ENCODE results near the gene SLC6A3.

Gene SLC6A3

GRCh38 chr5:1390861-1391600 lies 54.2 kb downstream of the SLC6A3 start:
- Histone ChIP-seq H3K9me3 (ENCODE audit: control insufficient read depth, insufficient read depth, low read depth, low read length) (no peaks in the 10 kb centered on the region), H3K4me1 (ENCODE audit: control insufficient read depth, insufficient read depth, low read length) (peaks cover 4% of the 10 kb centered on the region; the same call in 1 of the 2 replicates), H3K27ac (ENCODE audit: low read depth, low read length) (no peak overlapping the region), H3K4me3 (ENCODE audit: low read depth, low read length) (no peak overlapping the region), H3K9ac (ENCODE audit: low read length) (no peak overlapping the region), H3K36me3 (ENCODE audit: control insufficient read depth, insufficient read depth, low read length) (no peaks in the 10 kb centered on the region), H3K27me3 (ENCODE audit: control insufficient read depth, insufficient read depth, low read length) (peaks cover 78% of the 10 kb centered on the region)

DNA sequence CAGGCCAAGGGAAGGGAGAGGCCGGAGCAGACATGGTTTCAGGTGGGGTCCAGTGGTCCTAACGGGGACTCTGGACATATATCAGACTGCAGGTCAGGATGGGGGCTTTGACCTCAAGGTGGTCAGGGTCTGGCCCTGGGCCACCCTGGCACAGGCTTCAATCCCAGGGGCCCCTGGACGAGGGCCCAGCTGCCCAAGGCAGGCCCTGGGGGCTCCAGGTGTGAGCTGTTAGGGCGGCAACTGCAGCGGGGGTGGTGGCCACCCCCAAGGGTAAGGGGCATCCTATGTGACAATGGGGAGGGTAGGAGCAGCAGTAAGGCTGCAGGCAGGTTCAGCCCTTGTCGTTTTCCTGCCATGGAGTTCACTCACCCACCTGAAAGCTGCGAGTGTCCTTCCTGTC lies 54.9 kb downstream of the SLC6A3 start:
- H3K9ac ChIP-seq (ENCODE audit: low read length): no peak overlapping the region
- H3K4me1 ChIP-seq (ENCODE audit: control insufficient read depth, insufficient read depth, low read length): peaks cover 7% of the 10 kb centered on the region; the same call in 1 of the 2 replicates
- H3K27me3 ChIP-seq (ENCODE audit: control insufficient read depth, insufficient read depth, low read length): peaks cover 83% of the 10 kb centered on the region
- H3K36me3 ChIP-seq (ENCODE audit: control insufficient read depth, insufficient read depth, low read length): no peaks in the 10 kb centered on the region
- H3K27ac ChIP-seq (ENCODE audit: low read depth, low read length): no peak overlapping the region
- H3K9me3 ChIP-seq (ENCODE audit: control insufficient read depth, insufficient read depth, low read depth, low read length): no peaks in the 10 kb centered on the region
- H3K4me3 ChIP-seq (ENCODE audit: low read depth, low read length): no peak overlapping the region

DNA sequence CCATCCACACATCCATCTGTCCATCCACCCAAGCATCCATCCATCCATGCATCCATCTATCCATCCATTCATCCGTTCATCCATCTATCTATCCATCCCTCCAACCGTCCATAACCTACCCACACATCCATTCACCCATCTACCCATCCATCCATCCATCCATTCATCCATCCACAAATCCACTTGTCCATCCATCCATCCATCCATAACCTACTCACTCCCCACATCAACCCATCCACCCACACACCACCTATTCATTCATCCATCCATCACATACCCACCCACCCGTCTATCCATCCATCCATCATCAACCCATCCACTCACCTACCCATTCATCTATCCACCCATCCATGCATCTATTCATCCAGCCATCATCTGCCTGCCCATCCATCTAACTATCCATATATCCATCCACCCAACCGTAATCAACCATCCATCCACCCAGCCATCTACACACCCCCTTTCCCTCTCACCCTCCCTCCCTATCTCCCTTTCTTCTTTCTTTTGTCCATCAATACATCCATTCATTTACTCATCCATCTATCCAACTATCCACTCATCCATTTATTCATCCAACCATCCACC lies 56.8 kb downstream of the SLC6A3 start:
- peaks cover 87% of the 10 kb centered on the region for H3K27me3 ChIP-seq (ENCODE audit: control insufficient read depth, insufficient read depth, low read length)
- no peak overlapping the region for H3K4me3 ChIP-seq (ENCODE audit: low read depth, low read length)
- H3K9me3 ChIP-seq (ENCODE audit: control insufficient read depth, insufficient read depth, low read depth, low read length): no peaks in the 10 kb centered on the region
- no peaks in the 10 kb centered on the region for H3K36me3 ChIP-seq (ENCODE audit: control insufficient read depth, insufficient read depth, low read length)
- no peak overlapping the region for H3K27ac ChIP-seq (ENCODE audit: low read depth, low read length)
- no peak overlapping the region for H3K9ac ChIP-seq (ENCODE audit: low read length)
- peaks cover 8% of the 10 kb centered on the region; the same call in 1 of the 2 replicates for H3K4me1 ChIP-seq (ENCODE audit: control insufficient read depth, insufficient read depth, low read length)

GRCh38 chr5:1387876-1388275 lies 57.4 kb downstream of the SLC6A3 start:
- Histone ChIP-seq H3K9me3 (ENCODE audit: control insufficient read depth, insufficient read depth, low read depth, low read length) (no peaks in the 10 kb centered on the region), H3K4me3 (ENCODE audit: low read depth, low read length) (no peak overlapping the region), H3K4me1 (ENCODE audit: control insufficient read depth, insufficient read depth, low read length) (peaks cover 8% of the 10 kb centered on the region; the same call in 1 of the 2 replicates), H3K27ac (ENCODE audit: low read depth, low read length) (no peak overlapping the region), H3K27me3 (ENCODE audit: control insufficient read depth, insufficient read depth, low read length) (peaks cover 91% of the 10 kb centered on the region), H3K36me3 (ENCODE audit: control insufficient read depth, insufficient read depth, low read length) (no peaks in the 10 kb centered on the region), H3K9ac (ENCODE audit: low read length) (no peak overlapping the region)

DNA sequence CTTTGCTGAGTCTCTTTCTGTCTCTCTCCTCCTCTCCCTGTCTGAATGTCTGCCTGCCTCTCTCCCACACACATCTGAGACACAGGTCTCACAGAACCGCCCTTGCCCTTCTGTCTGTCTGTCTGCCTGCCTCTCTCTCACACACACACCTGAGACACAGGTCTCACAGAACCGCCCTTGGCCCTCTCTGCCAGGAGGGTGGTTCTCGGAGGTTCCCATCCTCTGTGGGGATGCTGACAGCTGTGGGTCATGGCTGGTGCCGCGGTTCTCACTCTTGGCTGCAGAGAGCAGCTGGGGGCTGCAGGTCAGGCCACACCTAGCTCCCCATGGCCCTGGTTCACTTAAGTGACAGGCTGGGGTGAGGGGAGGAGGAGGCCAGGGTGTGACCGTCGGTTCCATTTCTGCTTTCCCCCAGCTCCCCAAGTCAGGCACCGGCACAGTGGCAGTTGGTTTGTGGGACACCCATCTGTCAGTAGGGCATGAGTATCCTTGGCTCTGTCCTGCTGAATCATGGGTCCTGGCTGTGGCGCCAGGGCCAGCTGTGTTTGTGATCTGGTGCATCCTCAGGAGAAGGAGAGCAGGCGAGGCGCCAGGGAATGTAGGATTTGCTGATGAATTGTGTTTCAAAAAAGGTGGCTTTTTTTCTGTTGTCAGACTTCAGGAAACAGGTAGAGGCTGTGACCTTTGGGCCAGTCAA lies 58.0 kb downstream of the SLC6A3 start:
- Histone ChIP-seq H3K9ac (ENCODE audit: low read length) (no peak overlapping the region), H3K4me1 (ENCODE audit: control insufficient read depth, insufficient read depth, low read length) (peaks cover 8% of the 10 kb centered on the region; the same call in 1 of the 2 replicates), H3K27me3 (ENCODE audit: control insufficient read depth, insufficient read depth, low read length) (peaks cover 94% of the 10 kb centered on the region), H3K36me3 (ENCODE audit: control insufficient read depth, insufficient read depth, low read length) (no peaks in the 10 kb centered on the region), H3K4me3 (ENCODE audit: low read depth, low read length) (no peak overlapping the region), H3K9me3 (ENCODE audit: control insufficient read depth, insufficient read depth, low read depth, low read length) (no peaks in the 10 kb centered on the region), H3K27ac (ENCODE audit: low read depth, low read length) (no peak overlapping the region)

- Histone ChIP-seq H3K9me3 (ENCODE audit: control insufficient read depth, insufficient read depth, low read depth, low read length) (no peaks in the 10 kb centered on the region), H3K4me1 (ENCODE audit: control insufficient read depth, insufficient read depth, low read length) (peaks cover 8% of the 10 kb centered on the region; the same call in 1 of the 2 replicates), H3K27me3 (ENCODE audit: control insufficient read depth, insufficient read depth, low read length) (peaks cover 90% of the 10 kb centered on the region), H3K36me3 (ENCODE audit: control insufficient read depth, insufficient read depth, low read length) (no peaks in the 10 kb centered on the region), H3K9ac (ENCODE audit: low read length) (peak overlapping the region; percentile 54), H3K4me3 (ENCODE audit: low read depth, low read length) (peak overlapping the region; percentile 66), H3K27ac (ENCODE audit: low read depth, low read length) (no peak overlapping the region)
Measured at GRCh38 chr5:1386274-1386717, 58.9 kb downstream of the SLC6A3 start.

- Histone ChIP-seq H3K27ac (ENCODE audit: low read depth, low read length) (no peak overlapping the region), H3K4me1 (ENCODE audit: control insufficient read depth, insufficient read depth, low read length) (peaks cover 10% of the 10 kb centered on the region; the same call in 1 of the 2 replicates), H3K4me3 (ENCODE audit: low read depth, low read length) (peak overlapping the region; percentile 66), H3K36me3 (ENCODE audit: control insufficient read depth, insufficient read depth, low read length) (no peaks in the 10 kb centered on the region), H3K9me3 (ENCODE audit: control insufficient read depth, insufficient read depth, low read depth, low read length) (no peaks in the 10 kb centered on the region), H3K27me3 (ENCODE audit: control insufficient read depth, insufficient read depth, low read length) (peaks cover 90% of the 10 kb centered on the region), H3K9ac (ENCODE audit: low read length) (peak overlapping the region; percentile 54)
Measured at GRCh38 chr5:1385395-1386273, 59.6 kb downstream of the SLC6A3 start.

DNA sequence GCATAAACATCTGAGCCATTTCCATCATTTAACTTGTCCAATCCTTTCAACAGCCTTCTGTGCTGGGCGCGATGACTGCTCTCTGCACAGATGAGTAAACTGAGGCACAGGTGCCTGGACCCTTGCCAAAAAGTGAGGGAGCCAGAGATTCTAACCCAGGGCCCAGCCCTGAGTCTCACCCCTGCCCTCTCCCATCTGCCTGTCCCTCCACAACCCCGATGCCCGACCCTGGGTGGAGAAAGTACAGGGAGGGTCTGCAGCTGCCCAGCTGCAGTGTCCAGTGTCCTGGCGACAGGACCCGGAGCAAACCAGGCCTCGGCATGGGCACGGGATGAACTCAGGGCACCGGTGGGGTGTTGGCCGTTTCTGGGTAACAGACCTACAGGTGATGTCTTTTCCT lies 60.7 kb downstream of the SLC6A3 start:
- Histone ChIP-seq H3K4me1 (ENCODE audit: control insufficient read depth, insufficient read depth, low read length) (peaks cover 12% of the 10 kb centered on the region; the same call in 1 of the 2 replicates), H3K4me3 (ENCODE audit: low read depth, low read length) (no peak overlapping the region), H3K9ac (ENCODE audit: low read length) (no peak overlapping the region), H3K36me3 (ENCODE audit: control insufficient read depth, insufficient read depth, low read length) (no peaks in the 10 kb centered on the region), H3K9me3 (ENCODE audit: control insufficient read depth, insufficient read depth, low read depth, low read length) (peaks cover 4% of the 10 kb centered on the region; the same call in 1 of the 2 replicates), H3K27me3 (ENCODE audit: control insufficient read depth, insufficient read depth, low read length) (peaks cover 90% of the 10 kb centered on the region), H3K27ac (ENCODE audit: low read depth, low read length) (no peak overlapping the region)

DNA sequence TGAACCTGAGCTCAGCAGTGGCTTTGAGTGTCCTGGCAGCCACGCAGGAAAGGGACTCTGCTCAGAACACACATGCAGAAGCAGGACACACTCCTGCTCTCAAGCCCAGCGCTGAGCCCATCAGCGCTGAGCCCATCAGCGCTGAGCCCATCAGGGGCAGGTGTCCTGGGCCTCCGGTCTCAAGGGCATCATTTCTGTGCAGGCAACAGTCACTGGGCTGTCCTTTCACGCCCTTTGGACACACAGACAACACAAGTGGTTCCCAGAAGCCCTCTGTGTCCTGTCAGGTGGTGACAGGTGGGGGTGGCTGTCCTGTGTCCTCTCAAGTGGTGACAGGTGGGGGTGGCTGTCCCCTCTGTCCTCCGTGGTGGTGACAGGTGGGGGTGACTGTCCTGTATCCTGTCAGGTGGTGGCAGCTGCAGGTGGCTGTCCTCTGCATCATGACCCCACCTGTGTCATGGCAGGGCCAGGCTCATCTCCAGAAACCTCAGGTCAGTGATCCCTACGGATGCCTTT lies 61.3 kb downstream of the SLC6A3 start:
- peaks cover 9% of the 10 kb centered on the region; the same call in 1 of the 2 replicates for H3K9me3 ChIP-seq (ENCODE audit: control insufficient read depth, insufficient read depth, low read depth, low read length)
- no peak overlapping the region for H3K9ac ChIP-seq (ENCODE audit: low read length)
- H3K4me1 ChIP-seq (ENCODE audit: control insufficient read depth, insufficient read depth, low read length): peaks cover 12% of the 10 kb centered on the region; the same call in 1 of the 2 replicates
- peaks cover 89% of the 10 kb centered on the region for H3K27me3 ChIP-seq (ENCODE audit: control insufficient read depth, insufficient read depth, low read length)
- no peak overlapping the region for H3K4me3 ChIP-seq (ENCODE audit: low read depth, low read length)
- no peaks in the 10 kb centered on the region for H3K36me3 ChIP-seq (ENCODE audit: control insufficient read depth, insufficient read depth, low read length)
- no peak overlapping the region for H3K27ac ChIP-seq (ENCODE audit: low read depth, low read length)

- H3K4me3 ChIP-seq (ENCODE audit: low read depth, low read length): no peak overlapping the region
- H3K36me3 ChIP-seq (ENCODE audit: control insufficient read depth, insufficient read depth, low read length): no peaks in the 10 kb centered on the region
- H3K9me3 ChIP-seq (ENCODE audit: control insufficient read depth, insufficient read depth, low read depth, low read length): peaks cover 12% of the 10 kb centered on the region; the same call in 1 of the 2 replicates
- peaks cover 12% of the 10 kb centered on the region; the same call in 1 of the 2 replicates for H3K4me1 ChIP-seq (ENCODE audit: control insufficient read depth, insufficient read depth, low read length)
- peaks cover 86% of the 10 kb centered on the region for H3K27me3 ChIP-seq (ENCODE audit: control insufficient read depth, insufficient read depth, low read length)
- no peak overlapping the region for H3K27ac ChIP-seq (ENCODE audit: low read depth, low read length)
- H3K9ac ChIP-seq (ENCODE audit: low read length): no peak overlapping the region
Measured at GRCh38 chr5:1383344-1383743, 61.9 kb downstream of the SLC6A3 start.
